Germinal center (tissue), 1 donor: ENCODE results near the gene BLTP3A.
A peak's percentile ranks its signal among the peaks of the same experiment; 100 is the strongest.
"Not testable (repeated sequence)": the region's sequence is repeated elsewhere in the genome, so short reads cannot be mapped to it uniquely, and the experiment has no call there.

ENCODE experiments used
- DNase-seq: peaks from one replicate; pipeline ENCODE4 v3.0.0; 2012; ENCODE audit warnings: mixed read lengths, low spot score

Gene BLTP3A

GRCh38 chr6:34791701-34792604 lies at the start of gene BLTP3A:
Gene BLTP3A (plus strand): TSS chr6:34792083. CDS start chr6:34792251, 168 bp downstream.
- peak; percentile 93 for DNase-seq

GRCh38 chr6:34742094-34742493 lies 49.8 kb upstream of the BLTP3A start:
- no peak for DNase-seq

GRCh38 chr6:34743625-34744293 lies 48.1 kb upstream of the BLTP3A start:
- no peak for DNase-seq

GRCh38 chr6:34744294-34744647 lies 47.6 kb upstream of the BLTP3A start:
- DNase-seq, result not testable (repeated sequence)

GRCh38 chr6:34745277-34746103 lies 46.4 kb upstream of the BLTP3A start:
- DNase-seq, result no peak

- DNase-seq, result no peak
Measured at GRCh38 chr6:34746104-34746846, 45.6 kb upstream of the BLTP3A start.

GRCh38 chr6:34748757-34749156 lies 43.1 kb upstream of the BLTP3A start:
- DNase-seq, result no peak

- not testable (repeated sequence) for DNase-seq
Measured at GRCh38 chr6:34756513-34756856, 35.4 kb upstream of the BLTP3A start.

- no peak for DNase-seq
Measured at GRCh38 chr6:34757687-34758274, 34.1 kb upstream of the BLTP3A start.

- DNase-seq, result no peak
Measured at GRCh38 chr6:34760108-34760507, 31.8 kb upstream of the BLTP3A start.

- DNase-seq, result not testable (repeated sequence)
Measured at GRCh38 chr6:34761681-34762080, 30.2 kb upstream of the BLTP3A start.

- no peak for DNase-seq
Measured at GRCh38 chr6:34768148-34768547, 23.7 kb upstream of the BLTP3A start.

GRCh38 chr6:34771727-34772126 lies 20.2 kb upstream of the BLTP3A start:
- no peak for DNase-seq

GRCh38 chr6:34772940-34773339 lies 18.9 kb upstream of the BLTP3A start:
- no peak for DNase-seq

GRCh38 chr6:34773916-34774315 lies 18.0 kb upstream of the BLTP3A start:
- no peak for DNase-seq

GRCh38 chr6:34774967-34775366 lies 16.9 kb upstream of the BLTP3A start:
- no peak for DNase-seq

- not testable (repeated sequence) for DNase-seq
Measured at GRCh38 chr6:34785375-34785774, 6.5 kb upstream of the BLTP3A start.

- DNase-seq, result not testable (repeated sequence)
Measured at GRCh38 chr6:34787152-34787551, 4.7 kb upstream of the BLTP3A start.

- DNase-seq, result no peak
Measured at GRCh38 chr6:34788111-34788510, 3.8 kb upstream of the BLTP3A start.

- peak; percentile 58 for DNase-seq
Measured at GRCh38 chr6:34791164-34791700, 651 bp upstream of the BLTP3A start.
